SK-N-SH (cell line): ENCODE measurements around the gene MAGEB4.
"Not testable (repeated sequence)": the region's sequence is repeated elsewhere in the genome, so short reads cannot be mapped to it uniquely, and the experiment has no call there.

ENCODE experiments used
- CTCF ChIP-seq: fragments of 200-600 bp; sonication (generic); IDR thresholded peaks from 2 replicates; pipeline ENCODE4 v1.6.1; 2017; ENCODE audit warnings: antibody characterized with exemption, mild to moderate bottlenecking, moderate library complexity
- ELF1 ChIP-seq: IDR thresholded peaks from 2 replicates; pipeline ENCODE4 v1.4.0; 2012
- EP300 ChIP-seq, 2 experiments: IDR thresholded peaks; 2 replicates each; pipeline versions ENCODE4 v1.4.0 to v1.6.1; 2012; ENCODE audit warnings: borderline replicate concordance in 1 of 2, low read depth in 1 of 2, low read length in 1 of 2
- EZH2phosphoT487 ChIP-seq: fragments of 200-600 bp; sonication (generic); IDR thresholded peaks from 2 replicates; pipeline ENCODE4 v1.6.1; 2017; ENCODE audit warnings: low read depth, mixed run types, mild to moderate bottlenecking, antibody characterized with exemption, moderate library complexity, borderline replicate concordance
- FOSL2 ChIP-seq: IDR thresholded peaks from 2 replicates; pipeline ENCODE4 v1.4.0; 2012; ENCODE audit warnings: low read depth, mild to moderate bottlenecking, moderate library complexity, borderline replicate concordance
- FOXJ3 ChIP-seq: sonication (generic); formaldehyde crosslinking; IDR thresholded peaks from 2 replicates; pipeline ENCODE4 v1.5.1; 2020; ENCODE audit warnings: mild to moderate bottlenecking, missing genetic modification reagents
- GATA2 ChIP-seq: sonication (generic); formaldehyde crosslinking; IDR thresholded peaks from 2 replicates; pipeline ENCODE4 v1.5.0; 2020; ENCODE audit warnings: mild to moderate bottlenecking, missing genetic modification reagents
- MAX ChIP-seq: IDR thresholded peaks from 2 replicates; pipeline ENCODE4 v1.4.0; 2012; ENCODE audit warnings: low read depth
- NFIC ChIP-seq: IDR thresholded peaks from 2 replicates; pipeline ENCODE4 v1.4.0; 2012; ENCODE audit warnings: borderline replicate concordance
- POLR2AphosphoS5 ChIP-seq: IDR thresholded peaks from 2 replicates; pipeline ENCODE4 v1.6.1; 2012; ENCODE audit warnings: low read depth, low read length
- SMC3 ChIP-seq: IDR thresholded peaks from 2 replicates; pipeline ENCODE4 v1.6.1; 2012; ENCODE audit warnings: low read depth, low read length, improper control_type of control experiment

DNA sequence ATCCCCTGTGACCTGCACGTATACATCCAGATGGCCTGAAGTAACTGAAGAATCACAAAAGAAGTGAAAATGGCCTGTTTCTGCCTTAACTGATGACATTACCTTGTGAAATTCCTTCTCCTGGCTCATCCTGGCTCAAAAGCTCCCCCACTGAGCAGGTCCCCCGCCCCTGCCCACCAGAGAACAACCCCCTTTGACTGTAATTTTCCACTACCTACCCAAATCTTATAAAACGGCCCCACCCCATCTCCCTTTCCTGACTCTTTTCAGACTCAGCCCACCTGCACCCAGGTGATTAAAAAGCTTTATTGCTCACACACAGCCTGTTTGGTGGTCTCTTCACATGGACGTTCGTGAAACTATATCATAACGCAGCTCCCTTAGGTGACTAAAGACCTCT is 47.9 kb upstream of the MAGEB4 start:
- not testable (repeated sequence) for TF ChIP-seq POLR2AphosphoS5; CTCF; EP300 (IDR thresholded peaks at IDR 0.05; ENCODE audit: borderline replicate concordance in 1 of 2, low read depth in 1 of 2, low read length in 1 of 2); NFIC; MAX; EZH2phosphoT487; SMC3; ELF1; GATA2 (CRISPR knock-in tag); FOXJ3 (CRISPR knock-in tag); FOSL2
